GM23338 (cell line): ENCODE measurements around the gene MRM2. TPM values are rescaled to one million over a fixed set of nuclear protein-coding genes. Genes with fewer than 3 reads are reported as not detected.

Experiments
- ATAC-seq: fragments of 200-7000 bp; cut with Tn5 transposase; 3 replicates; pipeline ENCODE4 v1.9.1; 2020
- DNase-seq: peaks from one replicate; pipeline ENCODE4 v3.0.0-alpha.2; 2015; ENCODE audit warnings: low spot score
- H2AFZ ChIP-seq: fragments of 200-600 bp; sonication (generic); 2 replicates; pipeline ENCODE4 v1.8.0; 2016; ENCODE audit warnings: antibody characterized with exemption, mild to moderate bottlenecking, moderate library complexity
- H3F3A ChIP-seq: fragments of 200-600 bp; sonication (generic); replicated peaks from 2 replicates; pipeline ENCODE4 v1.8.0; 2017; ENCODE audit warnings: antibody characterized with exemption, mixed run types, low read depth
- H3K27ac ChIP-seq: fragments of 200-600 bp; sonication (generic); 2 replicates; pipeline ENCODE4 v1.6.1; 2016; ENCODE audit warnings: low read depth
- H3K27me3 ChIP-seq: fragments of 200-600 bp; sonication (generic); 2 replicates; pipeline ENCODE4 v1.8.0; 2016; ENCODE audit warnings: mild to moderate bottlenecking, mixed run types, moderate library complexity; ENCODE audit not compliant: insufficient read depth
- H3K36me3 ChIP-seq: fragments of 200-600 bp; sonication (generic); 2 replicates; pipeline ENCODE4 v1.8.0; 2016; ENCODE audit warnings: mild to moderate bottlenecking; ENCODE audit not compliant: insufficient read depth
- H3K4me1 ChIP-seq: fragments of 200-600 bp; sonication (generic); 2 replicates; pipeline ENCODE4 v1.8.0; 2016; ENCODE audit warnings: mild to moderate bottlenecking, moderate library complexity; ENCODE audit not compliant: insufficient read depth
- H3K4me2 ChIP-seq: fragments of 200-600 bp; sonication (generic); 2 replicates; pipeline ENCODE4 v1.7.1; 2017; ENCODE audit warnings: mixed run types
- H3K4me3 ChIP-seq: fragments of 200-600 bp; sonication (generic); 2 replicates; pipeline ENCODE4 v1.6.1; 2016; ENCODE audit warnings: mixed run types
- H3K79me2 ChIP-seq: fragments of 200-600 bp; sonication (generic); replicated peaks from 2 replicates; pipeline ENCODE4 v1.8.0; 2017; ENCODE audit warnings: mild to moderate bottlenecking; ENCODE audit not compliant: insufficient read depth
- H3K9me2 ChIP-seq: fragments of 200-600 bp; sonication (generic); 2 replicates; pipeline ENCODE4 v1.8.0; 2017; ENCODE audit not compliant: insufficient read depth
- H4K20me1 ChIP-seq: fragments of 200-600 bp; sonication (generic); replicated peaks from 2 replicates; pipeline ENCODE4 v1.8.0; 2017; ENCODE audit warnings: mild to moderate bottlenecking; ENCODE audit not compliant: insufficient read depth
- H3K27ac Mint-ChIP-seq: 2 replicates; pipeline ENCODE4 v1.8.0; 2020; ENCODE audit warnings: inconsistent platforms, mild to moderate bottlenecking, moderate library complexity, mixed read lengths
- H3K27me3 Mint-ChIP-seq: 3 replicates; pipeline ENCODE4 v1.8.0; 2022; ENCODE audit warnings: low read depth, mild to moderate bottlenecking, moderate library complexity, mixed read lengths, inconsistent platforms; ENCODE audit not compliant: insufficient read depth, poor library complexity
- H3K36me3 Mint-ChIP-seq: 3 replicates; pipeline ENCODE4 v1.8.0; 2021; ENCODE audit warnings: low read depth, mild to moderate bottlenecking, inconsistent platforms, moderate library complexity, mixed read lengths
- H3K4me1 Mint-ChIP-seq: 3 replicates; pipeline ENCODE4 v1.8.0; 2020; ENCODE audit warnings: mild to moderate bottlenecking, inconsistent platforms, mixed read lengths
- H3K4me3 Mint-ChIP-seq: 3 replicates; pipeline ENCODE4 v1.8.0; 2021; ENCODE audit warnings: moderate library complexity, mild to moderate bottlenecking, inconsistent platforms, mixed read lengths
- H3K9me3 Mint-ChIP-seq: 3 replicates; pipeline ENCODE4 v1.8.0; 2020; ENCODE audit warnings: moderate library complexity, mild to moderate bottlenecking, inconsistent platforms, mixed read lengths
- CREB1 ChIP-seq: fragments of 250-450 bp; sonication (Bioruptor Pico); IDR thresholded peaks from 2 replicates; pipeline ENCODE4 v1.5.0; 2020; ENCODE audit warnings: low read depth, mild to moderate bottlenecking, moderate library complexity
- ETS1 ChIP-seq: IDR thresholded peaks from 2 replicates; pipeline ENCODE4 v1.6.1; 2016; ENCODE audit warnings: antibody characterized with exemption
- EZH2 ChIP-seq: fragments of 200-600 bp; sonication (generic); IDR thresholded peaks from one replicate; pipeline ENCODE4 v1.8.0; 2017; ENCODE audit warnings: antibody characterized with exemption, mild to moderate bottlenecking, low read depth; ENCODE audit not compliant: unreplicated experiment
- EZH2phosphoT487 ChIP-seq: fragments of 200-600 bp; sonication (generic); IDR thresholded peaks from one replicate; pipeline ENCODE4 v1.8.1; 2018; ENCODE audit warnings: antibody characterized with exemption; ENCODE audit not compliant: unreplicated experiment
- JUNB ChIP-seq: IDR thresholded peaks from one replicate; pipeline ENCODE4 v1.6.1; 2016; ENCODE audit warnings: antibody characterized with exemption; ENCODE audit not compliant: unreplicated experiment
- NANOG ChIP-seq: IDR thresholded peaks from 2 replicates; pipeline ENCODE4 v1.6.1; 2016; ENCODE audit warnings: antibody characterized with exemption, borderline replicate concordance
- POLR2AphosphoS5 ChIP-seq: IDR thresholded peaks from 2 replicates; pipeline ENCODE4 v1.6.1; 2016; ENCODE audit warnings: antibody characterized with exemption, low read depth
- STAT1 ChIP-seq: IDR thresholded peaks from one replicate; pipeline ENCODE4 v1.6.1; 2016; ENCODE audit warnings: antibody characterized with exemption; ENCODE audit not compliant: unreplicated experiment
- ZNF114 ChIP-seq: fragments of 250-450 bp; sonication (Bioruptor Pico); IDR thresholded peaks from 2 replicates; pipeline ENCODE4 v1.5.0; 2020; ENCODE audit warnings: mild to moderate bottlenecking, moderate library complexity
- ZNF331 ChIP-seq: fragments of 250-450 bp; sonication (Bioruptor Pico); IDR thresholded peaks from 2 replicates; pipeline ENCODE4 v1.5.0; 2020; ENCODE audit warnings: low read depth, mild to moderate bottlenecking, moderate library complexity
- ZNF462 ChIP-seq: fragments of 250-450 bp; sonication (Bioruptor Pico); IDR thresholded peaks from 2 replicates; pipeline ENCODE4 v1.5.0; 2020; ENCODE audit warnings: mild to moderate bottlenecking, moderate library complexity
- polyA plus RNA-seq: library from polyadenylated mRNA; unstranded; fragments of >200 nt; fragmentation: Nextera tagmentation; extraction: Ambion mirVana; gene quantifications from 2 replicates; pipeline ENCODE4 v1.2.1, GENCODE V29; 2016
- total RNA-seq: library from RNA; depleted of rRNA; stranded (reverse); fragments of >200 nt; shearing (Covaris generic); gene quantifications from 2 replicates; pipeline ENCODE4 v1.2.3, GENCODE V29; 2014

MRM2 gene
- total and polyA plus RNA-seq, 2 experiments from 2014 or later = 30.0 to 37.8 TPM

DNA sequence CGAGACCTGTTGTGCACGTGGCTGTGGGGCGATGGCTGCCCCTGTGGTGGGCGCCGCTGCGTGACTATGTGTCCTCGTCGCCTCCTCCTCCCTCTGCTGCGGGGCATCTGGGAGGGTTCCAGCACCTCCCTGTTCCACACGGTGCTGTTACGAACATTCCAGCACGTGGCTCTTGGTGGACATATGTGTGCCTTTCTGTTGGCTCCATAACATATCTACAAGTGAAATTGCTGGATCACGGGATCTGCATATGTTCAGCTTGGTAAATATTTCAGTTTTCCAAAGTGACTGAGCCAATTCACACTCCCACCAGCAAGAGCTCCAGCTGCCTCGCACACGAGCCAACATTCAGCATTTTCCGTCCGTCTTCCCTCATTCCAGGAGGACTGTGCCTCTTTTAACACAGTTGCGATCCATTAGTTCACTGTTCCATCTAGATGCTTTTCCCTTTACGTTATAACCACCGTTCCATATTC is 47.1 kb upstream of the MRM2 start (continued):
- TF ChIP-seq ZNF462 (no peak), NANOG (no peak), JUNB (no peak), ZNF331 (no peak), STAT1 (no peak), CREB1 (no peak), EZH2phosphoT487 (no peak), EZH2 (no peak)

GRCh38 chr7:2288503-2288902 is 46.5 kb upstream of the MRM2 start:
- Histone ChIP-seq H3K36me3 (no peaks in the 10 kb centered on the region), H3F3A (no peaks in the 10 kb centered on the region), H2AFZ (no peak overlapping the region), H4K20me1 (no peaks in the 10 kb centered on the region), H3K27me3 (no peaks in the 10 kb centered on the region), H3K4me3 (no peak overlapping the region), H3K4me1 (no peaks in the 10 kb centered on the region; the same call in 1 of the 2 replicates), H3K9me2 (no peaks in the 10 kb centered on the region), H3K4me2 (no peak overlapping the region), H3K27ac (no peak overlapping the region), H3K79me2 (peaks cover 17% of the 10 kb centered on the region; the same call in 1 of the 2 replicates)
- H3K27ac Mint-ChIP-seq = no peak overlapping the region
- H3K4me3 Mint-ChIP-seq = no peak overlapping the region
- no peaks in the 10 kb centered on the region for H3K4me1 Mint-ChIP-seq
- peaks cover 3% of the 10 kb centered on the region for H3K27me3 Mint-ChIP-seq
- no peaks in the 10 kb centered on the region for H3K36me3 Mint-ChIP-seq
- H3K9me3 Mint-ChIP-seq = no peaks in the 10 kb centered on the region
- DNase-seq = no peak
- ATAC-seq = no peak
- TF ChIP-seq EZH2 = no peak
- no peak for TF ChIP-seq JUNB
- TF ChIP-seq POLR2AphosphoS5 = no peak
- TF ChIP-seq ETS1 = no peak
- no peak for TF ChIP-seq ZNF114 (CRISPR knock-in tag)
- no peak for TF ChIP-seq CREB1
